Left hindlimb (tissue), 1 donor: ENCODE measurements around the gene EFS.
"Not testable (repeated sequence)": the region's sequence is repeated elsewhere in the genome, so short reads cannot be mapped to it uniquely, and the experiment has no call there.

Source experiments
- DNase-seq: peaks from one replicate; pipeline ENCODE4 v3.0.0-alpha.2; 2018

EFS gene

DNA sequence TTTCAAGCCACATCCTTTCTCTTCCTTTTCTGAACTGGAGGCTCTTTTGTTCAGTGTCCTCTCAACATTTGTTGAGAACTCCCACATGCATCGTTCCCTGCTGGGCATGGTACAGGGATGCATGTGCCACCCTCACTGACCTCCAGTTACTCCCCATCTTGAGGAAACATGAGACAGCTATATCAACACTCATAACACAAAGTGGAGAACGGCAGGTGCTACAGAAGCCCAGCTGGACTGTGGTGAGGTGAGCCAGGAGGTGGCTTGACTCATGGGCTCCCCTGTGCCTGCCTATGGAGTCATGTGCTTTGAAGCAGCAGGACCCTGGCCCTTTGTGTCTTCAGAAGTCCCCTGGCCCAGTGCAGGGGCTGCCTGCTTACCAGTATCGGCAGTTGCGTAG lies 33.4 kb upstream of the EFS start:
- DNase-seq, result no peak

DNA sequence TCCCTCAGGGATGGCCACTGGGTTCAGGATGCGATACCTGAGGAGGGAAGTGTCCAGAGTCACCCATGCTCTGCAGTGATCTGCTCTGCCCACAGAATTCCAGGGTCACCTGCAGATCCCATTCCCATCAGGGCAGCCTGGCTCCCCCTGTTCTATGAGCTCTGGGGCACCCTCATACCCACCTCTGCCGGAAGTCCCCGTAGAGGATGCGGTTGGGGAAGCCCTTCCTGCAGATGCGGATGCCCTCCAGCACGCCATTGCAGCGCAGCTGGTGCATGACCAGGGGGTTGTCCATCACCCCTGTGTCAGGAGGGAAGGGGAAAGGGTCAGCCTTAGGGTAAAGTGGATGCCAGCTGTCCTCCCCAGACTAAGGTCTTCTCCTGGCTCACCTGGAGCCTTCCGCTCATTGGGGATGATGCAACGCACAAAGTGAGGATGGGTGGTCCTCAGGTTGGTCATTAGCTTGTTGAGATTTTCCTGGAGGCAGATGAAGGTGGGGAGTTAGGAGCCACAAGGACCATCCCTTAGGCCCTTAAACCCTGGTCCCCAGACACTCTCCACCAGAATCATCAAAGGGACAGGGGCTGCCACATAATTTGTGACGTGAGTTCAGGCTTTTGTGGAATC lies 31.9 kb upstream of the EFS start:
- no peak for DNase-seq

DNA sequence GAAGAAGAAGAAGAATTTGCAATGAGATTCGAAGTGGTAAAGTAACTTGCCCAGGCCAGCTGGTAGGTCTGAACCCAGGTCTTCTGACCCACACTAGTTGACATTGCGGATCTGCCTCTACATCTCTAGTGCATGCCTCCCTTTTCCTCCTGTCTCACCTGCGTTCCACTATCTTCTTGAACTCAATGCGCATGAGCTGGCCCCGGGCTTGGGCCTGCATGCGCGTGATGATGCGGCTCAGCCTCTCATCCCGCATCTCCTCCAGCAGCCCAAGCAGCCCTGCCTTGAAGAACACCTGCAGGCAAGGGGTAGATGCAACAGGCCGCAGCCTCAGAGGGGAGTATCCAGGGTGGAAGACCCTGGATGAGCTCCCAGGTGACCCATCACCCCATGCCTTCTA lies 31.2 kb upstream of the EFS start:
- DNase-seq, result no peak

DNA sequence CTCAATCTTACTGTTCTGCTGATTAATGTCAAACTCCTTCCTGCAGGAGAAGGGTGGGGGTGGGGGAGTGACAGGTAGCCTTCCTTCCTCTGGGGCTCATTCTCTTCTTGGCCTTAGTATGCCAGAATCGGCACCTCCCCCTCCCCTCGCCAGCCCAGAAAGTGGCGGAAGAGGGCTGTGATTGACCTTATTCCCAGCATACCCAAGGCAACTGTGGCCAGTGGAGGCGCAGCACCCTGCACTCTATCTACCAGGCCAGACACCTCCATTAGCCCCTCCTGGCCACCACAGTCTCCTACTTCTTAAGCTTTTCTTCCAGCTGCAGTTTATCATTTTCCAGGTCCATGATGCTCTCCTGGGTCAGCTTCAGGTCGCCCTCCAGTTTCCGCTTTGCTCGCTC lies 27.6 kb upstream of the EFS start:
- no peak for DNase-seq

DNA sequence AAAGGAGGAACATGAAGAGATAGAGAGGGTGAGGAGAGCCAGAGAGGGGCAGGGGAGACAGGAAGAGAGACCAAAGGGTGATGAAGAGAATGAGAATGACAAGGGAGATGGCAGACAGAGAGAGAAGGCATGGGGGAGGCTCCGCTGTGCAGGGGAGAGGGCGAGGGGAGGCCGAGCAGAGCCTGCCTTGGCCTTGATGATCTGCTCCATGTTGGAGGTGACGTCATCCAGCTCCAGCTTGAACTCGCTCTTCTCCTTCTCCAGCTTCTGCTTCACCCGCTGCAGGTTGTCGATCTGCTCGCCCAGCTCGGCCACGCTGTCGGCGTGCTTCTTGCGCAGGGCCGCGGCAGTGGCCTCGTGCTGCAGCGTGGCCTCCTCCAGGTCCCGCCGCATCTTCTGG lies 24.9 kb upstream of the EFS start:
- not testable (repeated sequence) for DNase-seq

DNA sequence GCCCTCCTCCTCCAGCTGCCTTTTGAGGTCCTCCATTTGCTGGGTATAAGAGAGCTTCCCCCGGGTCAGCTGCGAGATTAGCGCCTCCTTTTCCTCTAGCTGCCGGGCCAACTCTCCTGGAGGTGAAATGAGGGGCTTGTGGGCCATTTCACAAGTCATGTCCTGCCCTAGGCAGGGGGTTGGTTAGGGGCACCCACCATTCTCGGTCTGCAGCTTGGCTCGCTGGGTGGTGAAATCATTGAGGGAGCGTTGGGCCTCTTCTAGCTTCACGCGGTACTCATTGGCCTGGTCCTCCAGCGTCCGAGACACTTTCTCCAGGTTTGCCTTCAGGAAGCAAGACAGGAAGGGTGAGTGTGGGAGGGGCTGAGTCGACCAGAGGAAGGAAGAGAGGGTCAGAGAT lies 24.4 kb upstream of the EFS start:
- DNase-seq, result no peak

DNA sequence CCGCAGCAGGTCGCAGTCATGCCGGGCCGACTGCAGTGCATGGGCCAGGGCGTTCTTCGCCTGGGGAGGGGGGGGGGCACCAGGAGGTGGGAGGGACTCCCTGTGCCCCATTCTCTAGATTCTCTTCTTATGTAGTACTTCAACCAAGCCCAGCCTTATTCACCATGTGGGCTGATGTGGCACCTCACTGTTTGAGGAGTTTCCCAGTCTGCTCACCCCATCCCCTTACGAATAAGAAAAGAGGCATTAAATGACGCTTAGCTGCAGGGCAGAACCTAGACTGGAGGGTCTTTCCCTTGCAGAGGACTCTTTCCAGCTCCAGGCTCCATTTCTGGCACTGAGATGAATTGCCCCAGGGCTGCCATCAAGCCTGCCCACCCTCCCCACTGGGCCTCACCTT lies 24.0 kb upstream of the EFS start:
- DNase-seq, result no peak

DNA sequence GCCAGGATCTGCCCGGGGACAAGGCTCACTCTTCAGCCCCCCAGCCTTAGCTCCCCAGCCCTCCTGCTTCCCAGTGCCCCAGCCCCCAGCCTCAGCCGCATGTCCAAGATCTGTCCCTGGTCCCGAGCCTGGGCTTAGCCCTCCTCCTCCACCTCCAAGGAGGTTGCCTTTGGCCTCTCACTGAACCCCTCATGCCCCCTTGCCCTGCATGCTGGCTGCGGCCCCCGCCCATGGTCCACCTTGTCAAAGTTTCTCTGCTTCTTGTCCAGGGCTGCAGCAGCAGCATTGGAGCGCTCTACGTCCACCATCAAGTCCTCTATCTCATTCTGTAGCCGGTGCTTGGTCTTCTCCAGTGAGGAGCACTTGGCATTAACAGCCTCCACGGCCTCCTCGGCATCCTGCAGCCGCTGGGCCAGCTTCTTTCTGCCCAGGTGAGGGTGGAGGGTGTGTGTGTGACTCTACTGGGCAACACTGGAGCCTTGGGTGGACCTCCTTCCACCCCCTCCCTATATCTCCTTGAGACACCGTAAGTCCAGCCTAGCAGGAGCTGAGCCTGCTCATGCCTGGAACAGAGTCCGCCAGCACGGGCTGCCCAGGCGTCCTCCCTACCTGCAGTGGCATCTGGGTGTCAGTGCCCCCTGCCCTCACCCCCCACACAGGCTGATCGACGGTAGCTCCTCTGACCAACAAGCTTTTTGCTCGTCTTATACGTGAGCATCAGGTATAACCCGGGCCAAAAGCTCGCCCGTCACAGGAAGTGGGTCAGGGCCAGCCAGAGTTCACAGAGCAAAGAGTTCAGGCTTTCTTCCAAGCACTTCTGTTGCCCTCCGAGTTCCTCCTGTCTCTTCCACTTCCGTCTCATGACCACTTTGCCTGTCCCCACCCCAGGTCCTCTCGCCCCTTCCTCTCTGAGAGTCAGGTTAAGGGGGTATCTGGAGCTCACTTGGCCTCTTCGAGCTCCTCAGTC lies 23.2 kb upstream of the EFS start:
- DNase-seq, result no peak

DNA sequence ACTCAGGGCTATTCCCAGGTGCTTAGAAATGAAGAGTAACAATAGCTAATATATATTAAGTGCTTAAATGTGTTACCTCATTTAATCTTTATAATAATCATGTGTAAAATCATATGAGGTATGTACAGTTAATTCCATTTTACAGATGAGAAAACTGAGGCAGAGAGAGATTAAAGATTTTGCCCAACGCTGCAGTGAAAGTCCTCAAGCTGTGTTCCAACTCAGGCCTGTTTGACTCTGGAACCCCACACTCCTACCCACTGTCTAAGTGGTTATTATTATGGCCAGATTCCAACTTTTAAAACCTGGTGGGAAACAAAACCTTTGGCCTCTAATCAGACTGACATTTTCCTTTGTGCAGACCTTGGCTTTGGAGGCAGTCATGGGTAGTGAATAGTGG lies 22.0 kb upstream of the EFS start:
- no peak for DNase-seq

DNA sequence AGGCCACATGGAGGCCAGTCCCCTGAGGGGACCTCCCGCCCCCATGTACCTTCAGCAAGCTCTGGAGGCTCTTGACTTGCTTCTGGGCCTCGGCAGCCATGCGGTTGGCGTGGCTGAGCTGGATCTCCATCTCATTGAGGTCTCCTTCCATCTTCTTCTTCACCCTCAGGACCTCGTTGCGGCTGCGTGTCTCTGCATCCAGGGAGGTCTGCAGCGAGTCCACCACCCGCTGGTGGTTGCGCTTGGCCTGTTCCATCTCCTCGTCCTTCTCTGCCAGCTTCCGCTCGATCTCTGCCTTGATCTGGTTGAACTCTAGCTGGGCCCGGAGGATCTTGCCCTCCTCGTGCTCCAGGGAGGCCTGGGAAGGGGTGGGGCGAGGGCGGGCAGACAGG lies 21.3 kb upstream of the EFS start:
- DNase-seq, result not testable (repeated sequence)

DNA sequence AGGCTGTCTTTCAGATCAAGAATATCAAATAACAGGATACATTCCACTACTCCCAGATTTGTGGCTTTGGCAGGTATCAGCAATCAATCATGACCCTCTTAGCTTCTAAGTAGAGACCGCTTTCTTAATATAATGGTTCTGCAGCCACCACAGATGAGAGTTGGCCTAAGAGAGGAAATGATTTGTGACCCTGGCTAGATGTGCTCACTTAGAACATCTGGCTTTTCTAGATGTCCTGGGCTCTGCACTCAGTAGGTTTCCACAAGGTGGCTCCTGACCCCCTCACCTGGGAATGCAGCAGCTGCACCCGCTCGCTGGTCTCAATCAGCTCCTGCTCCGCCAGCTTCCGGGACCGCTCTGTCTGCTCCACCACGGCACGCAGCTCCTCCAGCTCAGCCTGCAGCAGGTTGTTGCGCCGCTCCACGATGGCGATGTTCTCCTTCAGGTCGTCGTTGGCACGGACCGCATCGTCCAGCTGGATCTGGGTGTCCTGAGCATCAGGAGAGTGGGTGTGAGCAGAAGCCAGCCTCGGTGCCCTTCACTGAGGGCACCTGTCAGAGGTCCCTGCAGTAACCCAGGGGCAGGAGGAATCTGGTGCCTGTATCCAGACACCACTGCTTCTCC lies 20.8 kb upstream of the EFS start:
- DNase-seq, result no peak

DNA sequence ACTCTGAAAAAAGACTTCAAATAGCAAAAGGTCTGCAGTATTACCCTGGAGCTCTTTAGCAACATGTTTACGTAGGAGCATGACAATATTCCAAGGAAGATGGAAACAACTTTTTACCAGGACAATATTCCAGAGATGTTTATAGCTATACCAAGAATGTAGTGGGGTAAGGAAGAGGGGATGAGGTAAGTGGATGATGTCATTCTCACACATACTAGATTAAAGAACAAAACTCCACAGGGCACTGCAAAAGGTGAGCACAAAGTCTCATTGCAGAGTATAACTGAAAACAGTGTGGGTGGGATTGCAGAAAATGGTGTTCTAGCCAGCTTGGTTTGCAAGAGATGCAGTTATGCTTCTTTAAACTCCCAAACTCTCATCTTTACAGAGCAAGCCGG lies 20.3 kb upstream of the EFS start:
- DNase-seq, result no peak

DNA sequence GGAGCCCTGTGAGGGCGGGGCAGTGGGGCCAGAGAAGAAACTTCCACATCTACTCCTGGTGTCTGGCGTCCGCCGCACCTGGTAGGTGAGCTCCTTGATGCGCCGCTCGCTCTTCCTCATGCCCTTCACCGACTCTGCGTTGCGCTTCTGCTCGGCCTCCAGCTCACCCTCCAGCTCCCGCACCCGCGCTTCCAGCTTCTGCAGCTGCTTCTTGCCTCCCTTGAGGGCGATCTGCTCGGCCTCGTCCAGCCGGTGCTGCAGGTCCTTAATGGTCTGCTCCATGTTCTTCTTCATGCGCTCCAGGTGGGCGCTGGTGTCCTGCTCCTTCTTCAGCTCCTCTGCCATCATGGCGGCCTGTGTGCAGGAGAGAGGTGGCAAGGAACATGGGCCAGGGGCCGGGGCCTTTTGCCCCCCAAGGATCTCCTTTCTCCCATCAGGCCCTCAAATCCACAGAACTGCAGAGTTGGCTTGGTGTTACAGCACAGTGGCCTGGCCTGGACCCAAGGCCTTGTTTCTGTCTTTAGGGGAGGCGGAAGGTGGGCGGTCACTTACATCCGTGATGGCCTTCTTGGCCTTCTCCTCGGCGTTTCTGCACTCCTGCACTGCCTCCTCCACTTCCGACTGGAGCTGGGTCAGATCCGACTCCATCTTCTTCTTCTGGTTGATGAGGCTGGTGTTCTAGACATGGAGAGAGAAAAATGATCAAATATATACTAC lies 19.6 kb upstream of the EFS start:
- no peak for DNase-seq

DNA sequence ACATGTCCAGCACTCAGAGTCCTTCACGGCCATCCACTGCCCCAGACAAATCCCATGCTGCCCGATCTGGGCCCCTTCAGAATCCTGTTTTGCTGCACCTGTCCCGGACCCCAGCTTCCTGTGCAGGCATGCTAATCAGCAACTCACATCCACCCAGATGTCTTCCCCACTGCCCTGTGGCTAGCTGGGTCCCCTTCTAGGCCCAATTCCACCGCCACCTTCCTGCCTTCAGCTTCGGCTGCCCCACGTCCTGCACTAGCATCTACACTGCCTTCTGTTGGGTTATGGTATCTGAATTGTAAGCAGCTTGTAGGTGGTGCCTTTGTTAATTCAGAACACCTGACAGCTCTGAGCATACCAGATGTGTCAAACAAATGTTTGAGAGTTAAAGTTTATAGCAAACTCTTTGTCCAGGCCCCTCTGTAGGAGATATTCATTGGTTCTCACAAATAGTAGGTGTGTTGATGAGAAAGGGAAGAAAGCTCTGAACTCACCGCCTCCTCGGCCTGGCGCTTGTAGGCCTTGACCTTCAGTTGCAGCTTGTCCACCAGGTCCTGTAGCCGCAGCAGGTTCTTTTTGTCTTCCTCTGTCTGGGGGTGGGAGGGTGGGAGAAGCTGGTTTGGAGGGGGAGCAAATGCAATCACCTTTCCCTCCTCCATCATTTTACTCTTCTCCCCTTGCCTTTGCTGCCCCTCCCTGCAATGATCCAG lies 17.9 kb upstream of the EFS start:
- no peak for DNase-seq

DNA sequence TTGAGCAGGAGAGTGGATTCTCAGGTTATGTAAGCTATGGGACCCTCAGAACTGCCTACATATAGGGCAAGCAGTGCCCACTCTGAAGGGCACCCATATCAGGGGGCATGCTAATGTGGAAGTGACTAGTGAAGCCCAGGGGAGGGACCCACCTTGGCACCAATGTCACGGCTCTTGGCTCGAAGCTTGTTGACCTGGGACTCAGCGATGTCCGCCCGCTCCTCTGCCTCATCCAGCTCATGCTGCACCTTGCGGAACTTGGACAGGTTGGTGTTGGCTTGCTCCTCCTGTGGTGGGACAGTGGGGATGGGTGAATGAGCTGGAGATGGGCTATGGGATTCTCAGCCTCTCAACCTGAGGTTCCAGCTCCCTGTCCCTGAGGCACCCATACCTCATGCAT lies 17.3 kb upstream of the EFS start:
- no peak for DNase-seq

DNA sequence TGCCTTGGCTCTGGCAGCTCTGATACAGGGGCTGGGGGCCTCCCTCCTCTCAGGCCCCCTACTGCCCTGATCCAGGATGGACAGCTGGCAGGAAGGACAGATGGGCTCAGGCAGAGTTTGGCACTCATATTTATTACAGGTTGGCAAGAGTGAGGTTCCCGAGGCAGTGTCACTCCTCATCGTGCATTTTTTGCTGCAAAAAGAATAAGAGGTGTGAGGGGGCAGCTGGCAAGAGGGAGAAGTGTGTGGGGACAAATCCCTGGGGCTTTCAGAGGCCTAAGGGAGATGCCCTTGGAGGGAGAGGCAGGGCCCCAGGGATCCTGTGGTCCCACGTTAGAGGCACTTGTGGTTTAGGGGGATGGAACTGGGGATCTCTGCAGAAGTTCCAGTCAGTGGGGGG lies 16.9 kb upstream of the EFS start:
- no peak for DNase-seq

DNA sequence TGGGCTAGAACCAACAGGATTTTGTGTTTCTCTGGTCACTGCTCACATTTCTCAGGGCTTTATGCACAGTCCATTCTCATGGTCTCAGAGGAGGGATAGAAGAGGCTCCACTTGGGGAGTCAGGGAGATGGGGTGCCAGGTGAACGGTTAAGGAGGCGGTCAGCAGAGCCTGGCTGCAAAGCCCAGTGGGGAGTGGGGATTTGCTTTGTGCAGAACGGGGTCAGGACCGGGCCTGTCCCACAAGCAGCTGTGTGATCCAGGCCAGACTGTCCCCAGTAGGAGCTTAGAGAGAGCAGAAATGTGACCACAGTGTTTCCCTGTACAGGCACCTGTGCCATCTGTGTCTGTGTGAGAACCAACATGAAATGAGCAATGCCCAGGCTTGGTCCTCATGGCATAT lies 16.0 kb upstream of the EFS start:
- no peak for DNase-seq

DNA sequence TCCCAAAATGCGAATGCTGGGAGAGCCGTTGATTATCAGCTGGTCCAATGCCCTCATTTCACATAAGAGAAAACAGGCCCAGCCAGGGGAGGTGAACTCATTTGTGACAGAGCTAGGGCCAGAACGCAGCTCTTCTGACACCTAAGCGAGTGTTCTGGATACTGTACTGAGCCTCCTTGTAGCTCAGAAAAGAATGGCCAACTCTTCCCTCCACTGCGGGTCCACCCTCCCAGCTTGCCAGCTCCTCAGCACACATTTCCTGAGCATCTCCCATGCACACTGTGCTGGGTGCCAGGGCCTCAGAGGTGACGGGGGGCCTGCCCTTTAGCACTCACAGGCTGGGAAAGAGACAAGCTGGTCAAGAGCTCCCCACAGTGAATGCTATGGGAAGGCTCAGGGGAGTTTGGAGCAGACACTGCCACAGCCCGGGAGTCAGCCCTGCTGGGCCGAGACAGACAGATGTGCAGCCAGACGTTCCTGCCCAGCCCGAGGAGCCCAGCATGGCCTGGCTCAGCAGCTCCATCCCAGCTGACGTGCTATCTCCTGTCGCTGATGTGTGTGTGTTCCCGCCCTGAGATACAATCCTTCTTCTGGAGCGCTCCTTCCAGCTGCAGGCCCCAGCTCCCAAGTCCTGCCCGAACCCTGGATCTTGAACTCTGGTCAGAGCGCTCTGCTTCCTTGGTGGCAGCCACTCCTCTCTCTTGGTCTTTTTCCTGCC lies 15.4 kb upstream of the EFS start:
- DNase-seq, result no peak

DNA sequence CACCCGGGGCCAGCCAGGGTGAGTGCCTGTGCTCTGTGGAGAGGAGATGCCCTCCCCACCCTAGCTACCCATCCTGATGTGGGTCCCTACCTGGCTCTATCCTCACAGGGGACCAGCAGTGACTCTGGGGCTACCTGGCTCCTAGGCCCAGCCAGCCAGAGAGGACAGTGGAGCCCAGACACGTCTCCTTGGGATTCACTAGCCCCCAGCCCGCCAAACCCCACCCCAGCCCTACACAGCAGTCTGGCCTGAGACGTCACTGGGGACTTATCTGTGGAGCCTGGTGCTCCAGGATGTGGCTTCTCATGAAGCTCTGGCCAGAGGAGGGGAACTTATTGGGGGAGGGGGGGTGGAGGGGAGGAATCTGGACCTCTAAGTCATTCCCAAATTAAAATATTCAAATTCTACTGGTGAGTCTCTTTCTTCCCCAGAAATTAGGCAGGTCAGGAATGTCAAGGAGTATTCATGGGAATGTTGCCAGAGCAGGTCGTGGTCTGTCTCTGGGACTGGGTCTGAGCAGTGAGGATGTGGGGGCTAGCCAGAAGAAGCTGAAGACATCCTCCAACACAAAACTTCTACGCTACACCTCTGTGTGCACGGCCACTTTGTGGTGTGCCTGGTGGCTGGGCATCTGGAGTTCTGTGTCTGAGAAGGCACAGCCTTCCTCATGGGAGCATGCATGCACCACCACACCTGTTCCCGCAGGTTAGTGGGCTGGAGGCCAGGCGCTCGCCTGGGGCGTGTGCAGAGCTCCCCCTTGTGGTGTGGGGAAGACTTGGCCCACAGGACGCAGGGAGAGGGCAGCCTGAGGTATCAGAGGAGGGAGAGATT lies 14.6 kb upstream of the EFS start:
- DNase-seq, result no peak

DNA sequence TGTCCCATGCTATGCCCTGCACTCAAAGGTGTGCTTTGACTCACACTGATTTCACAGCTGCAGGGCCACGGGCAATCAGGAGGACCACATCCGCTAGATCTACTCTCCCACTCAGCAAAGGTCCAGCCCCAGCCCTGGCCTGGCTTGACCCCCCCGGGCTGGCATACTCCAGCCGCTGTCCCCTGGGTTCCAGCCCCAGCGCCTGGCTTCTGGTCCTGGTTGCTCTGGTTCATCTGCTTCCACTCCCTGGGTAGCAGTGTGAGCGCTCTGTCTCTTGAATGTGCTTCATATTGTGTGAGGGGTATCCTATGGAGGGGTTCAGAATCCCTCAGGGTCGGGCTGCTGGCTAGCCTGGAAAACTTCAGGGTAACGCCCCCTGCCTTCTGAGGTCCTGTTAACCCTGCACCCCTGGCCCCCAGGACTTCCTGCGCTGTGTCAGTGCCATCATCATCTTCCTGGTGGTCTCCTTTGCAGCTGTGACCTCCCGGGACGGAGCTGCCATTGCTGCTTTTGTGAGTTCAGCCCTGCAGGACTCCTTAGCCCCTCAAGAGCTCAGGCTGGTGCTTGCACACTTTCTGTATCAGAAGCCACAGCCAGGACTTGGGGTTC lies 13.7 kb upstream of the EFS start:
- DNase-seq, result no peak
